ENCODE measurements around the gene HECTD2. TPM values are rescaled to one million over a fixed set of nuclear protein-coding genes. Genes with fewer than 3 reads are reported as not detected.
"Not testable (repeated sequence)": the region's sequence is repeated elsewhere in the genome, so short reads cannot be mapped to it uniquely, and the experiment has no call there.

The HECTD2 gene
- total and polyA plus RNA-seq, 9 of the 15 experiments (the other 6 are each of a cell fraction or from before 2014, with no cell fraction given) = 1.3 to 5.9 (median 3.9) TPM

DNA sequence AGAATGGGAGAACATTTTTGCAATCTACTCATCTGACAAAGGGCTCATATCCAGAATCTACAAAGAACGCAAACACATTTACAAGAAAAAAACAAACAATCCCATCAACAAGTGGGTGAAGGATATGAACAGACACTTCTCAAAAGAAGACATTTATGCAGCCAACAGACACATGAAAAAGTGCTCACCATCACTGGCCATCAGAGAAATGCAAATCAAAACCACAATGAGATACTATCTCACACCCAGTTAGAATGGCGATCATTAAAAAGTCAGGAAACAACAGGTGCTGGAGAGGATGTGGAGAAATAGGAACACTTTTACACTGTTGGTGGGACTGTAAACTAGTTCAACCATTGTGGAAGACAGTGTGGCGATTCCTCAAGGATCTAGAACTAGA is 44.6 kb upstream of the HECTD2 start:
- CTCF ChIA-PET (ENCODE audit: low intra/inter-chr PET ratio); H3K36me3 ChIP-seq (ENCODE audit: control insufficient read depth, insufficient read depth, low read length); H3K9ac ChIP-seq (ENCODE audit: insufficient read depth in 1 of 2, low read depth in 2 of 2, low read length in 2 of 2); H2AFZ ChIP-seq (ENCODE audit: low read depth, low read length); in situ Hi-C loops (cut with MboI); intact Hi-C loops (cut with micrococcal nuclease); BruUV-seq (replicated peaks); POLR2A ChIA-PET; H3K4me1 ChIP-seq (replicated peaks in 1 of 2; ENCODE audit: control insufficient read depth in 2 of 2, insufficient read depth in 2 of 2, low read length in 2 of 2); FAIRE-seq; H3K79me2 ChIP-seq (ENCODE audit: control insufficient read depth, insufficient read depth, low read length); H3K4me2 ChIP-seq (ENCODE audit: insufficient read depth, low read length); H3K9me3 ChIP-seq (replicated peaks; ENCODE audit: control insufficient read depth, insufficient read depth, low read depth, low read length); H3K4me3 ChIP-seq; H3K9me1 ChIP-seq (ENCODE audit: control insufficient read depth, insufficient read depth, low read length); H3K27ac ChIP-seq (ENCODE audit: extremely low read depth, low read depth, low read length); H3K27me3 ChIP-seq (ENCODE audit: control insufficient read depth in 2 of 2, insufficient read depth in 2 of 2, low read length in 2 of 2); DNase-seq (ENCODE audit: extremely low read depth in 1 of 4, low spot score in 3 of 4); H4K20me1 ChIP-seq (replicated peaks; ENCODE audit: control insufficient read depth, insufficient read depth, low read length); ATAC-seq: not testable (repeated sequence)
- 46% methylated on average over 2 of the region's 3 CpGs for WGBS (ENCODE audit: insufficient coverage, low coverage, missing lambda C conversion rate)

DNA sequence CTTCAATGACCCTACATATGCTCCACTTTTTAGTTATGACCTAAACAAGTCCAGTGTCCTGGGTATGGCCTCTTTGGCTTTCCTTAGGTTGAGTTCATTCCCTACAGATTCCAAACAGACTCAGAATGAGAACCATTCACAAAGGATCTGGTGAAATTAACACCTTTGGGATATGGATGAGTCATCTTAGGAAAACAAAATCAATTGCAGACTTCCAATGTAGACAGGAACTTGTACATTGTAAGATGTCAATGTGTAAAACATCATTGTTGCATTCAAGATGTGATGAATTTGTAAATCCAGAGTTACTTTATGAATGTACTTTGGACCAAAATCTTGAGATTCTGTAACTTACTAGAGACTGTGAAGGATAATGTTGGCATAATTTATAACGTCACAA is 43.4 kb upstream of the HECTD2 start:
- POLR2A ChIA-PET = no interaction called here
- no TSS peak for BruUV-seq (replicated peaks)
- no peaks in the 10 kb centered on the region for H4K20me1 ChIP-seq (replicated peaks; ENCODE audit: control insufficient read depth, insufficient read depth, low read length)
- no peaks in the 10 kb centered on the region for H3K4me1 ChIP-seq (replicated peaks in 1 of 2; ENCODE audit: control insufficient read depth in 2 of 2, insufficient read depth in 2 of 2, low read length in 2 of 2)
- H3K9me3 ChIP-seq (replicated peaks; ENCODE audit: control insufficient read depth, insufficient read depth, low read depth, low read length) = no peaks in the 10 kb centered on the region
- FAIRE-seq = no peak
- DNase-seq (ENCODE audit: extremely low read depth in 1 of 4, low spot score in 3 of 4) = no peak
- intact Hi-C loops (cut with micrococcal nuclease) (no loop called here), in situ Hi-C loops (cut with MboI) (no loop called here)
- no peak for ATAC-seq
- no peak overlapping the region for H3K4me2 ChIP-seq (ENCODE audit: insufficient read depth, low read length)
- H2AFZ ChIP-seq (ENCODE audit: low read depth, low read length) = no peak overlapping the region
- H3K9ac ChIP-seq (ENCODE audit: insufficient read depth in 1 of 2, low read depth in 2 of 2, low read length in 2 of 2) = no peak overlapping the region
- no peak overlapping the region for H3K27ac ChIP-seq (ENCODE audit: extremely low read depth, low read depth, low read length)
- H3K27me3 ChIP-seq (ENCODE audit: control insufficient read depth in 2 of 2, insufficient read depth in 2 of 2, low read length in 2 of 2) = no peaks in the 10 kb centered on the region
- TF ChIP-seq NCOA4 (IDR thresholded peaks at IDR 0.05; ENCODE audit: partially characterized antibody) = no peak
- TF ChIP-seq TAF1 (IDR thresholded peaks at IDR 0.05; ENCODE audit: control insufficient read depth, extremely low read depth, insufficient read depth, low read length, severe bottlenecking) = no peak
- TF ChIP-seq C11orf30 (IDR thresholded peaks at IDR 0.05; ENCODE audit: low read depth) = no peak
- no peak for TF ChIP-seq SLC30A9 (CRISPR knock-in tag; IDR thresholded peaks at IDR 0.05)
- TF ChIP-seq CEBPB (tag; IDR thresholded peaks at IDR 0.05) = no peak
- TF ChIP-seq CHD2 (IDR thresholded peaks at IDR 0.05; ENCODE audit: low read depth, low read length) = no peak
- TF ChIP-seq ZBTB17 (CRISPR knock-in tag; IDR thresholded peaks at IDR 0.05) = no peak
- TF ChIP-seq SAP30 (IDR thresholded peaks at IDR 0.05; ENCODE audit: borderline replicate concordance, insufficient read depth, low read depth, low read length, poor library complexity, severe bottlenecking) = no peak
- TF ChIP-seq ZSCAN29 (IDR thresholded peaks at IDR 0.05) = no peak
- no peak for TF ChIP-seq TAF9B (IDR thresholded peaks at IDR 0.05; ENCODE audit: partially characterized antibody)
- TF ChIP-seq, protein P1, sequence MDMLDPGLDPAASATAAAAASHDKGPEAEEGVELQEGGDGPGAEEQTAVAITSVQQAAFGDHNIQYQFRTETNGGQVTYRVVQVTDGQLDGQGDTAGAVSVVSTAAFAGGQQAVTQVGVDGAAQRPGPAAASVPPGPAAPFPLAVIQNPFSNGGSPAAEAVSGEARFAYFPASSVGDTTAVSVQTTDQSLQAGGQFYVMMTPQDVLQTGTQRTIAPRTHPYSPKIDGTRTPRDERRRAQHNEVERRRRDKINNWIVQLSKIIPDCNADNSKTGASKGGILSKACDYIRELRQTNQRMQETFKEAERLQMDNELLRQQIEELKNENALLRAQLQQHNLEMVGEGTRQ (CRISPR knock-in tag; IDR thresholded peaks at IDR 0.05) = no peak
- TF ChIP-seq FOSL1 (tag; conservative IDR thresholded peaks at IDR 0.05) = no peak
- TF ChIP-seq ARNT (IDR thresholded peaks at IDR 0.05) = no peak
- TF ChIP-seq STAT5A (IDR thresholded peaks at IDR 0.05; ENCODE audit: borderline replicate concordance, low read length) = no peak
- no peak for TF ChIP-seq SMC3 (conservative IDR thresholded peaks at IDR 0.05; ENCODE audit: insufficient read depth, low read depth, low read length)
- no peak for TF ChIP-seq RFX1 (IDR thresholded peaks at IDR 0.05)
- no peaks in the 10 kb centered on the region for H3K9me1 ChIP-seq (ENCODE audit: control insufficient read depth, insufficient read depth, low read length)
- no peaks in the 10 kb centered on the region for H3K79me2 ChIP-seq (ENCODE audit: control insufficient read depth, insufficient read depth, low read length)
- H3K4me3 ChIP-seq = no peak overlapping the region
- CTCF ChIA-PET (ENCODE audit: low intra/inter-chr PET ratio) = no interaction called here
- WGBS (ENCODE audit: insufficient coverage, low coverage, missing lambda C conversion rate) = 0% methylated on average over 1 of the region's 1 CpG
- no peaks in the 10 kb centered on the region for H3K36me3 ChIP-seq (ENCODE audit: control insufficient read depth, insufficient read depth, low read length)

Measured in K562 (cell line).